Measurements from ENCODE around the gene MT1E.
A peak's percentile ranks its signal among the peaks of the same experiment; 100 is the strongest.
"Not testable (repeated sequence)": the region's sequence is repeated elsewhere in the genome, so short reads cannot be mapped to it uniquely, and the experiment has no call there.

Gene MT1E

DNA sequence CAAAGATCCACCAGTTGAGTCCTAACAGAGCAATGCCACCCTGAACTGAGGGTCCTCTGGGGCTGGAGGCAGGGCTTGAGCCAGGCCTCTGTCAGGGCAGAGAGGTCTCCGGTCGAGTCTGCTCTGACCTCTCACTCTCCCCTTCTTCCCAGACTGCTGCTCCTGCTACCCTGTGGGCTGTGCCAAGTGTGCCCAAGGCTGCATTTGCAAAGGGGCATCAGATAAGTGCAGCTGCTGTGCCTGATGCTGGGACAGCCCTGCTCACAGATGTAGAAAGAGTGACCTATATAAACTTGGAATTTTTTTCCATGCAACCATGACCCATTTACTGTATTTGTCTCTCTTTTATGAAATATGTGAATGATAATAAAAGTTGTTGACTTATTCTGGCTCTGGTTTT, 23.7 kb downstream of the MT1E start:
- DNase-seq = no peak

DNA sequence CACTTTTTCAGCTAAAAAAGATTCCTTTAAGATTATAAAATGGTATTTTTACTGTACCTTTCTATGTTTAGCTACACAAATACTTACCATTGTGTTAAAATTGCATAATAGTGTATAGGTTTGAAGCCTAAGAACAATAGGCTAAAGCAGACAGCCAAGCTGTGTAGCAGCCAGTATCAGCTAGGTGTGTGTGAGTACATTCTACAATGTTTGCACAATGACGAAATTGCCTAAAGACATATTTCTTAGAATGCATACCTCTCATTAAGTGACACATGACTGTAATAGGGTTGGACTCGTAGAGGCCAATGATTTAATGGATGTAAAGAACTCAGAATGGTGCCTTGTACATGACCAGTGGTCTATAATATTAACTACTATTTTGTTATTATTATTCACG, 24.2 kb downstream of the MT1E start:
- DNase-seq = no peak

DNA sequence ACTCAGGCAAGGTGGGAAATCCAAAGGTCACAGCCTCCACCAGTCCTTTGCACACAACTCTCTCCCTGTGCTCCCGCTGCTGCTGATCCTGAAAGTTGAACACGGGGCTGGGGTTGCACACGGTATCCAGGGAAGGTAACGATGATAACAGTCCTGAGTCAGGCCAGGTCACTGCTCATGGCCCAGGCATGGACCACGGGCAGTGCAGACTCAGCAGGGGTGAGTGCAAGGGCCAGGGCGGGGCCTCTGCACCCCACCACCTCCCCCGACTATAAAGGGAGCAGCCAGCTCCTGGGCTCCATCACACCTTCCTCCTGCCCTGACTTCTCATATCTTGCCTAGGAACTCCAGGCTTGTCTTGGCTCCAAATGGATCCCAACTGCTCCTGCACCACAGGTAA, 26.0 kb downstream of the MT1E start, which contains the start of gene MT1B:
Gene MT1B, plus strand, starts transcription at position 301 of the 400 bp plus-strand sequence. Its CDS starts 68 bp downstream, at position 369.
- DNase-seq = no peak

DNA sequence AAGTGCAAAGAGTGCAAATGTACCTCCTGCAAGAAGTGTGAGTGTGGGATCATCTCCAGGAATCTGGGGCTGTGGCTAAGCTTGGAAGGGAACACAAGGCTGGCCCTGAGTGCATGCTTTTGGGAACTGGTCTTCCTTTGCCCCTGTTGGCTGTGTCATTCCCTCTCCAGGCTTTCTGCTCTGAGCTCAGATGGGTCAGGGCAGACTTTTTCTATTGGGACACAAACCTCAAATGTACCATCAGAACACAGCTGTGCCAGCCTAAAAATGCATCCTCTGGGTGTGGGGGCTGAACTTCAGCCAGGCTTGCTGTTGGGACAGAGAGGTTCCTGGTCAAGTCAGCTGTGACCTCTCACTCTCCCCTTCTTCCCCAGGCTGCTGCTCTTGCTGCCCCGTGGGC, 27.0 kb downstream of the MT1E start:
- no peak for DNase-seq

DNA sequence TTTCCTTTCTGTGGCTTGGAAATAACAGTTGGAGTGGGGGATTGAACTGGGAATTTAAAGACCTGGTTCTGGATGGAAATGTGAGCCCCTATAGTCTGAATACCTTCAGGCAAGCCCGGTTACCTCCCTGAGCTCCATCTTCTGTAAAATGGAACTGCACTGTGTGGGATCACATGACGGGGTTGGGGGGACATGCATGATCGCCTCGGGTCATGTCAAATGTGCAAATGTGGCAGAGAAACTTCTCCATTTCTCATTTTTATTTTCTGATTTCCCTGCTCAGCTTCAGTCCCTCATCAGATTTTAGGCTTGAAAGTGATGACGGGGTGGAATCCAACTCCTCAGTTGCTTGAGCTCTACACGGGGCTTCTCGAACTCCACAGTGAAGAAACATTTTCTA, 27.6 kb downstream of the MT1E start:
- no peak for DNase-seq

DNA sequence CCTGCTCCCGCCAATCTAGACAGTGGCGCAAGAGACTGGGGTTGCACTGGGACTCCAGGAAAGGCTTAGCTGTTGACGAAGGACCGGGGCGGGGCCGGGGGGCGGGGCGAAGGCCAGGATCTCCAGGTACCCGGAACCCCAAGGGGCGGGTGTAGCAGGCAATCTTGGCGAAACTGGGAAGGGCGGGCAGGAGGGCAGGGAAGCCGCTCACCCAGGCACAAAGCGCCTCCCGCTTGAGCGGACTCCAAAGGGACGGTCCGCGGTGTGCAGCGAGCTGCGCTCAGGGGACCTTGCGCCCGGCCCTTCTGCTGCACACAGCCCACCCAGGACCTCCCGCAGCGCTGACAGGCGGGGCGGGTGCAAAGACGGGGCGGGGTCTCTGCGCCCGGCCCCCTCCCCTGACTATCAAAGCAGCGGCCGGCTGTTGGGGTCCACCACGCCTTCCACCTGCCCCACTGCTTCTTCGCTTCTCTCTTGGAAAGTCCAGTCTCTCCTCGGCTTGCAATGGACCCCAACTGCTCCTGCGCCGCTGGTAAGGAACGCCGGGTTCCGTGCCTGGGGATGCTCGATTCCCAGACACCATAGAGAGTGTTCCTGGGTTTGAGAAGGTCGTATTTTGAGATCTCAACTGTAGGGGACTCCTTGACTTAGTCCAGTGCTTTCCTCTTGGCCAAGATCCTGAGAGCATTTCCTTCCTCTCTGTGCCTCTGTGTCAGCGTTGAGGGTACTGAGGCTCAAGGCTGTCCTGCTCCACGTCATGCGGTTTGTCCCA, 32.2 kb downstream of the MT1E start, which contains the start of gene MT1F:
Gene MT1F, plus strand, starts transcription at position 405 of the 772 bp plus-strand sequence. Its CDS starts 100 bp downstream, at position 505.
- peak; percentile 74 for DNase-seq

DNA sequence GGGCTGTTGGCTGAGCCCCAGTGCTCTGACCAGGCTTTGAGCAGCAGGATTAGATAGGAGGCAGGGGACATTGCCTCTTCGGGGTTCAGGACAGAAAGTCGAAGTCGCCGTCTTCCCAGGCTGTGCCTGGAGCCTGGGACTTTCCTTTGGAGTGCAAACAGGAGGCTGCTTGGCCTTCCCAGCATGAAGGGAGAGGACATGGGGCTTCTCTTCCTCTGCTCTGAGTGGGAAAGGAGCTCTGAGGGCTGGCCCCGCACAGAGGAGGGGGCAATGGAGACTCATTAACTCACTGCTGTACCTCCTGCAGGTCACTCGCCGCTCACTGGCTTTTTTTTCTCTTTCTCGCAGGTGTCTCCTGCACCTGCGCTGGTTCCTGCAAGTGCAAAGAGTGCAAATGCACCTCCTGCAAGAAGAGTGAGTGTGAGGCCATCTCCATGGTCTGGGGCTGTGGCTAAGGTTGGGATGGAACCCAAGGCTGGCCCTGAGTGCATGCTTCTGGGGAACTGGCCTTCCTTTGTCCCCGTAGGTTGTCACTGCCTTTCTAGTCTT, 32.8 kb downstream of the MT1E start:
- no peak for DNase-seq

DNA sequence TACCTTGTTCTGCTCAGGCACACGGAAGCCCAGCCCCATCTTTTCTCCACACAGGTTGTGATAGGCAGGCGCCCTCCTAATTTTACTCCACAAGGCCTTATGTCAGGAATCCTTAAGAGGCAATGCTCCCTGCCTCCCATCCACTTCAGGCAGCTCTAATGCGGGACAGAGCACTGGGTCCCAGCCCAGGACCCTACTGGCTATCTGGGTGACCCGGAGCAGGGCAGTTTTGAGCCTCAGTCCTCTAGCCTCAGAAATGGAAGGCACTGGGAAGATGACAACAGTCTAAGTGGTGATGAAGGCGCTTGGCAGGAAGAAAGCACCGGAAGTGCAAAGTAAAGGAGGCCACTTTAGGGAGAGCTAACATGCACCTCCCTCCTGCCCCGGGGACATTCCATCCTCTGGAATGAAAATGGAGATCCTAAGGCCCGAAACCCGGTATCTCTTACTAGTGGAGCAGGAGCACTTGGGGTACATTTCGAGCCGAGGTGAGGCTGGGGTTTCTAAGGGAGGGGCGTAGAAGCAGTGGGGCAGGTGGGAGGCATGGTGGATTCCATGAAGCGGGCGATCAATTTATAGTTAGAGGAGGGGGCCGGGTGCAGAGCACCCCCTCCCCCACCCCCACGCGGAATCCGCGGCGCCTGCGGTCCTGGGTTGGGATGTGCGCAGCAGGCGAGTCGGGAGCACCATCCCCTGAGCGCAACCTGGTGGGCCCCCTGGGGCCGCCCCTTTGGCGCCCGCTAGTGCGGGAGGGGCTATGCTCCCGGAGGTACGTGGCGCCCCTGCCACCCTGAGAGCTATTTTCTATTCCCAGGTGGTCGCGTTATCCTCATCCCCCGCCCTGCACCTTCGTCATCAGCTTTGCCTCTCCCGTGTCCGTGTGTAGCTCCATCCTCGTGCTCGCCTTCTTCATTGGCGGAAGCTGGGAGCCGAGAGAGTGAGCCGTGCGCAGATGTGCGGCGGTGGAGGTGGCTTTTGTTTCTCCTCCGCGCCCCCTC, 37.1 kb downstream of the MT1E start:
- peak; percentile 28 for DNase-seq

DNA sequence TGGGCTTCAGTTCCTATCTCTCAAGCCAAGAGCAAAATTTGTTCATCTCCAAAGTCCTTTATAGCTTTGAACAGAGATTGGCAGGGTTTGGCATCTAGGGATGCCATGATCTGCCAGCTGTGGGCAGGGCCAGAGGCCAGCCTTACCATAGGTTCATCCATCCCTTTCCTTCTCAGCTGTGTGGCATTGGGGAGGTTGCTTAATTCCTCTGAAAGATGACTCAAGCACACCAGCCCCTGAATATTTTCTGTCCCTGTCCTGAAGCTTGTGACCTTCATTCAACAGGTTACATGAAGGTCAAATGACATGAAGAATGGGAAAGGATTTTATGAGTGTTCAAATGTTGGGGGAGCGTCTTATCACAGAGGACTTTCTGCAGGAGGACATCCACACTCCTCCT, 38.9 kb downstream of the MT1E start:
- no peak for DNase-seq

DNA sequence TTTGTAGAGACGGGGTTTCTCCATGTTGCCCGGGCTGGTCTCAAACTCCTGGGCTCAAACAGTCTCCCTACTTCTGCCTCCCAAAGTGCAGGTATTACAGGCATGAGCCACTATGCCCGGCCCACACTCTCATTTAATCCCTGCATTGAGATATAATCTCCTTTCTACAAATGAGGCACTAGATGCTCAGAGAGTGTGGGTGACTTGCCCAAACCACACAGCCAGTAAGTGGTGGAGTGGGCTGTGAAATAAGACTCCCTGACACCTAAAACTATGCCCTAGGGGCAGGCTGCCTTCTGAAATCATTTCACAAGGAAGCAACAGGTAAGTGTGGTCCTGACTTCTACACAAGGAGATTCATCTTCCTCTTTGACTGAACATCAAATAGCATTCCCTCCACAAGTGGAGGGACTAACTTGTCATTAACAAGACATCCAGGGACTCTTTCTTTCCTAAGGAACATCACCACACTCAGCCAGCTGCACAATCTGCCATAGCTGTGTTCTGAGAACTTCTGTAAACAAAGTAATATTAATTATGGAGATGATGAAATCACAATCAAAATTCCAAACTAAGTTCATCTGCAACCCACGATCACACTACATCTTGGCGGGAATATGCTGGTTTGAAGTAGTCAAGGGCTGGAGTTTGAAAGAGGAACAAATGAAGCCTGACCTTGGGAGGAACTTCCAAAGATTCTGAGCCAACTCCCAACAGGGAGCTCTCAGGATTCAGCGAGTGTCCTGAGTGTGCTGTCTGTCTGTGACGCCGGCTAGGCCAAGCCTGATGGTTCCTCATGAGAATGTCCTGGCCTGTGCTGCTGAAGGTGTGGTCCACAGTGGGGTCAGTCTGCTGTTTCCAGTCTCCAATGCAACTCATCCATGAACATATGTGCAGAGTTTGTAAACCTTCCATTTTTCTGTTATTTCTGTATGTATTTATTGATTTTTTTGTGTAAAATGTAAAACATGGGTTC, 40.0 kb downstream of the MT1E start:
- DNase-seq = not testable (repeated sequence)

DNA sequence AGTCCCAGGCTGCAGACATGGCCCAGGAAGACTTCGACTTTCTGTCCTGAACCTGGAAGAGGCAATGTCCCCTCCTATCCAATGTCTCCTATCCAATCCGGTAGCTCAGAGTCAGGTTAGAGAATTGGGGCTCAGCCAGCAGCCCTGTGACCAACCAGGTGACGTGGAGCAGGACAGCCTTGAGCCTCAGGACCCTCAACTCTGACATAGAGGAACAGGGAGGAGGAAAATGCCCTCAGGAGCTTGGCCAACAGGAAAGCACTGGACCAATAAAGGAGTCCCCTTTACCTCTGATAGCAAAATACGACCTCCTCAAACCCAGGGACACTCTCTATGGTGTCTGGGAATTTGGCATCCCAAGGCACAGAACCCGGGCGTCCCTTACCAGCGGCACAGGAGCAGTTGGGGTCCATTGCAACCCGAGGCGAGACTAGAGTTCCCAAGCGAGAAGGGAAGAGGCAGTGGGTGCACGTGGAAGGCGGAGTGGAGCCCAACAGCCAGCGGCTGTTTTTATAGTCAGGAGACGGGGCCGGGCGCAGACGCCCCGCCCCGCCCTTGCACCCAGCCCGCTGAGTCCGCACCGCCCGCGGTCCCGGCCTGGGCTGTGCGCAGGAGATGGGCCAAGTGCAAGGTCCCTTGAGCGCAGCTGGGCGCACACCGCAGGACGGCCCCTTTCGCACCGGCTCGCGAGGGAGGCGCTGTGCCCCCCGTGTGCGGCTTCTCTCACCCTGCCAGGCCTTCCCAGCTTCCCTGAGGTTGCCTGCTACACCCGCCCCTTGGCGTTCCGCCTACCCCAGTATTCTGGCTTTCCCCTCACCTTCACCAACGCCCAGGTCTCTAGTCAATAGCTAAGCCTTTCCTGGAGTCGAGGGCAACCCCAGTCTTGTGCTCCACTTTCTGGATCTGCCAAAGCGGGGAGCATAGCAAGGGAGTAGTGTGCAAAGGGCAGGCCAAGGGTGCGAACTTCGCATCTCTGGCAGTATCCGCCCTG, 42.3 kb downstream of the MT1E start, which contains the start of gene MT1G:
Gene MT1G, minus strand, starts transcription at position 485 of the 991 bp plus-strand sequence. Its CDS starts 72 bp downstream, at position 413.
- no peak for DNase-seq

DNA sequence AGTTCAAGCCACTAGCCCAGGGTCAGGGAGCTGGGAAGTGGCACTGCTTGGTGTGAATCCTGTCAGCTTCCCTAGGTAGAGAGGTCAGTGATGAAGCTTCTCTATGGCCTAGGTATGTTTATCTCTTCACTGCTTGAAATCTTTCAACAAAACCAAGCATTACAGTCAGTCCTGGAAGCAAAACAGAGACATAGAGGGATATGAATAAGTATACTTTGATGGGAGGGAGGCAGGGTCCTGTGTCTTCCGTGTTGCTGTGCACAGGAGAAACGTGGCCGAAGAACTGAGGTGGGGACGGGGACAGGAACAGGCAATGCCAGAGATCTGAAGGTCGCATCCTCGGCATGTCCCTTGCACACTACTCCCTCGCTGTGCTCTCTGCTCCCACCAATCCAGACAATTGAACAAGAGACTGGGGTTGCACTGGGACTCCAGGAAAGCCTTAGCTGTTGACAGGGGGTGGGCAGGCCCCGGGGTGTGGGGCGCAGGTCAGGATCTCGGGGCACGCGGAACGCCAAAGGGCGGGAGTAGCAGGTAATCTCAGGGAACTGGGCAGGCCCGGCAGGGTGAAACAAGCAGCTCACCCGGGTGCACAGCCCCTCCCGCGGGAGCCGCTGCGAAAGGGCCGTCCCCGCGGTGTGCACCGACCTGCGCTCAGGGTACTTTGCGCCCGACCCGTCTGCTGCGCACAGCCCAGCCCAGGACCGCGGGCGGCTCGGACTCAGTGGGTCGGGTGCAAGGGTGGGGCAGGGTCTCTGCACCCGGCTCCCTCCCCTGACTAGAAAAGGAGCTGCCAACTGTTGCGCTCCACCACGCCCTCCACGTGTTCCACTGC, 43.6 kb downstream of the MT1E start, which contains the start of gene MT1H:
Gene MT1H, plus strand, starts transcription at position 810 of the 835 bp plus-strand sequence. CDS start 71 bp downstream, outside the sequence.
- DNase-seq = no peak

DNA sequence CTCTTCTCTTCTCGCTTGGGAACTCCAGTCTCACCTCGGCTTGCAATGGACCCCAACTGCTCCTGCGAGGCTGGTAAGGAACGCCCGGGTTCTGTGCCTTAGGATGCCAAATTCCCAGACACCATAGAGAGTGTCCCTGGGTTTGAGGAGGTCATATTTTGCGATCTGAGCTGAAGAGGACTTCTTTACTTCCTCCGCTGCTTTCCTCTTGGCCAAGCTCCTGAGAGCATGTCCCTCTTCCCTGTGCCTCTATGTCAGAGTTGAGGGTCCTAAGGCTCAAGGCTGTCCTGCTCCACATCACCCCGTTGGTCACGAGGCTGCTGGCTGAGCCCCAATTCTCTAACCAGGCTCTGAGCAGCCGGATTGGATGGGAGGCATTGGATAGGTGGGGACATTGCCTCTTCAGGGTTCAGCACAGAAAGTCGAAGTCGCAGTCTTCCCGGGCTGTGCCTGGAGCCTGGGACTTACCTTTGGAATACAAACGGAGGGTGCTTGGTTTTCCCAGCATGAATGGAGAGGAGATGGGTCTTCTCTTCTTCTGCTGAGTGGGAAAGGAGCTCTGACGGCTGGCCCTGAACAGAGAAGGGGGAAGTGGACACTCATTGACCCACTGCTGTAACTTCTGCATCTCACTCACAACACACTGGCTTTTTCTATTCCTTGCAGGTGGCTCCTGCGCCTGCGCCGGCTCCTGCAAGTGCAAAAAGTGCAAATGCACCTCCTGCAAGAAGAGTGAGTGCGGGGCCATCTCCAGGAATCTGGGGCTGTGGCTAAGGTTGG, 44.4 kb downstream of the MT1E start:
- no peak for DNase-seq

DNA sequence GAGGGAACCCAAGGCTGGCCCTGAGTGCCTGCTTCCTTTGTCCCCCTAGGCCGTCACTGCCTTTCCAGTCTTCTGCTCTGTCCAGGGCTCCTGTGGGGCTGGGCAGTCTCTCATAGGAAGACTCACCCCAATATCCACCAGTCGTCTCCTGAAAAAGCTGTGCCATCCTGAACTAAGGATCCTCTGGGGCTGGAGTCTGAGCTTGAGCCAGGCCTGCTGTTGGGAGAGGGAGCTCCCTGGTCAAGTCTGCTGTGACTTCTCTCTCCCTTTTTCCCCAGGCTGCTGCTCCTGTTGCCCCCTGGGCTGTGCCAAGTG, 45.0 kb downstream of the MT1E start:
- no peak for DNase-seq

DNA sequence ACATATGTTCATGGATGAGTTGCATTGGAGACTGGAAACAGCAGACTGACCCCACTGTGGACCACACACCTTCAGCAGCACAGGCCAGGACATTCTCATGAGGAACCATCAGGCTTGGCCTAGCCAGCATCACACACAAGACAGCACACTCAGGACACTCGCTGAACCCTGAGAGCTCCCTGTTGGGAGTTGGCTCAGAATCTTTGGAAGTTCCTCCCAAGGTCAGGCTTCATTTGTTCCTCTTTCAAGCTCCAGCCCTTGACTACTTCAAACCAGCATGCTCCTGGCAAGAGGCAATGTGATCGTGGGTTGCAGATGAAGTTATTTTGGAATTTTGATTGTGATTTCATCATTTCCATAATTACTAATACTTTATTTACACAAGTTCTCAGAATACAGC, 46.1 kb downstream of the MT1E start:
- DNase-seq = not testable (repeated sequence)

DNA sequence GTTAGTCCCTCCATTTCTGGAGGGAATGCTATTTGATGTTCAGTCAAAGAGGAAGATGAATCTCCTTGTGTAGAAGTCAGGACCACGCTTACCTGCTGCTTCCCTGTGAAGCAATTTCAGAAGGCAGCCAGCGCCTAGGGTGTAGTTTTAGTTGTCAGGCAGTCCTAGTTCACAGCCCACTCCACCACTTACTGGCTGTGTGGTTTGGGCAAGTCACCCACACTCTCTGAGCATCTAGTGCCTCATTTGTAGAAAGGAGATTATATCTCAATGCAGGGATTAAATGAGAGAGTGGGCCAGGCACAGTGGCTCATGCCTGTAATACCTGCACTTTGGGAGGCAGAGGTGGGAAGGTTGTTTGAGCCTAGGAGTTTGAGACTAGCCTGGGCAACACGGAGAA, 46.6 kb downstream of the MT1E start:
- not testable (repeated sequence) for DNase-seq

DNA sequence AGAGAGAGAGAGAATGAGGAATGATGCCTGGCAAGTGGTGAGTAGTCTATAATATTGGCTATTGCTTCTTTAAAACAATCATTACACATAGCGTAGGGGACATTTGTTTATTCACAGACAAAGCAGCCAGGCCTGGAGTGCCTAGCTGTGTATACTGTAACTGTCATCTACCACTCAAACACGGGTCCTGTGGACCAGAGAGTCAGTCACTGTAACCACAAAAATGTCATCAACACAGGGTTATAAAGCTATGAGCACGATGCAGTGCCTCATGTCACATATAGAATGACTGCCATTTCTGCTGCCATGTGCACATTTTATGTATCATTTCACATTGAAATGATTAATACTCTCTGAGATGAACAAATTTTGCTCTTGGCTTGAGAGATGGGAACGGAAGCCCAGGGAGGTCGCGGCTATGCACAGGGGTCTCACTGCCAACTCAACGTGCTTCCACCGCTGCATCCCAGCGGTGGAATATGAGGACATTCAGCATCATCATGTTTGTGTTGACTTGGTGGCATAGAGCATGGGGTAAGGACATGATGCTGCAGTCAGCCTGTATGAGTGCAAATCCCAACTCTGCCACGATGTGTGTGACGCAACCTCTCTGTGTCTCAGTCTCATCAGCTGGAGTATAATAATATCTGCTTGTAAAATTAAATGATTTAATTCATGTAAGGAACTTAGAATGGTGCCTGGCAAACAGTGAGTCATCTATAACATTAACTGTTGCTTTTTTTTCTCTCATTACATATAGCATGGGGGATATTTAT, 47.4 kb downstream of the MT1E start:
- DNase-seq = no peak

DNA sequence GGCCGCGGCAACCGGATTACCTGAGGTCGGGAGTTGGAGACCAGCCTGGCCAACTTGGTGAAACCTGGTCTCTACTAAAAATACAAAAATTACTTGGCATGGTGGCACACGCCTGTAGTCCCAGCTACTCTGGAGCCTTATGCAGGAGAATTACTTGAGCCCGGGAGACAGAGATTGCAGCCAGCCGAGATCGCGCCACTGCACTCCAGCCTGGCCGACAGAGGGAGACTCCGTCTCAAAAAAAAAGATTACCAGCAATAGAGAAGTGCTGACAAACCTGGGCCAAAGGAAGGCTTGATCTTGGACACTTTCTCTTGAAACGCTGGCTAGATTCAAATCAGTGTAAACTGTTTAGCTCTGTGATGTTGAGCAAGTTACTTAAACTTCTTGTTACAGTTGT, 48.3 kb downstream of the MT1E start:
- DNase-seq = peak; percentile 31

All from CD4-positive, alpha-beta T cell treated with Interleukin-17A for 1 hour (primary cell).